ENCODE measurements around the gene TMCO4. TPM values are rescaled to one million over a fixed set of nuclear protein-coding genes. Genes with fewer than 3 reads are reported as not detected.
A peak's percentile ranks its signal among the peaks of the same experiment; 100 is the strongest.

TMCO4 gene
- total RNA-seq, 1 experiment from 2014 or later = 7.2 TPM

DNA sequence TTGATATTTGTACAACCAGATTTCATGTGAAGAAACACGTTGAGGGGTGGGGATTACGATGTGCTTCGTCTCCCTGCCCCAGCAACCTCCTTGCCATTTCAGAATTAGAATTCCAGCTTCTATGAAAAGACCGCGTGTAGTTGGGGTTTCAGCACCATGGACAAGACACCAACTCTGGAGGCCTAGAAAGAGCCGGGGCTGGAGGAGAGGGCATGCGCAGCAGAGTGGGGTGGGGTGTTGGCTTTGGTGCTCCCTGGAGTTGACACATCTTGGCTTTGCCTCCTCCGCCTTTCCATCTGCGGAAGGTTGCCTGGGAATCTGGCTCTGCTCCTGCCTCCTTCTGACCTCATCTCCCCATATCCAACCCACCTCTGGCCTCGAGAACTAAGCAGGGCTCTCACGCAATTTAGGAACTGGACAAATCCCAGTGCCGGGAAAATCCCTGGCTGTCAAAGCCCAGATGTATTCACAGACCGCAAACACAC is 123.2 kb downstream of the TMCO4 start (continued):
- TF ChIP-seq, protein P1, sequence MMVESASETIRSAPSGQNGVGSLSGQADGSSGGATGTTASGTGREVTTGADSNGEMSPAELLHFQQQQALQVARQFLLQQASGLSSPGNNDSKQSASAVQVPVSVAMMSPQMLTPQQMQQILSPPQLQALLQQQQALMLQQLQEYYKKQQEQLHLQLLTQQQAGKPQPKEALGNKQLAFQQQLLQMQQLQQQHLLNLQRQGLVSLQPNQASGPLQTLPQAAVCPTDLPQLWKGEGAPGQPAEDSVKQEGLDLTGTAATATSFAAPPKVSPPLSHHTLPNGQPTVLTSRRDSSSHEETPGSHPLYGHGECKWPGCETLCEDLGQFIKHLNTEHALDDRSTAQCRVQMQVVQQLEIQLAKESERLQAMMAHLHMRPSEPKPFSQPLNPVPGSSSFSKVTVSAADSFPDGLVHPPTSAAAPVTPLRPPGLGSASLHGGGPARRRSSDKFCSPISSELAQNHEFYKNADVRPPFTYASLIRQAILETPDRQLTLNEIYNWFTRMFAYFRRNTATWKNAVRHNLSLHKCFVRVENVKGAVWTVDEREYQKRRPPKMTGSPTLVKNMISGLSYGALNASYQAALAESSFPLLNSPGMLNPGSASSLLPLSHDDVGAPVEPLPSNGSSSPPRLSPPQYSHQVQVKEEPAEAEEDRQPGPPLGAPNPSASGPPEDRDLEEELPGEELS (CRISPR knock-in tag; IDR thresholded peaks at IDR 0.05) = peak; percentile 65; the same call in 1 of the 2 replicates
- no peak for TF ChIP-seq ZNF138 (CRISPR knock-in tag; conservative IDR thresholded peaks at IDR 0.05)
- TF ChIP-seq ZNF263 (CRISPR knock-in tag; IDR thresholded peaks at IDR 0.05; ENCODE audit: low read depth) = no peak
- TF ChIP-seq GRHL2 (CRISPR knock-in tag; IDR thresholded peaks at IDR 0.05; ENCODE audit: insufficient replicate concordance, severe bottlenecking) = no peak
- TF ChIP-seq, protein P2, sequence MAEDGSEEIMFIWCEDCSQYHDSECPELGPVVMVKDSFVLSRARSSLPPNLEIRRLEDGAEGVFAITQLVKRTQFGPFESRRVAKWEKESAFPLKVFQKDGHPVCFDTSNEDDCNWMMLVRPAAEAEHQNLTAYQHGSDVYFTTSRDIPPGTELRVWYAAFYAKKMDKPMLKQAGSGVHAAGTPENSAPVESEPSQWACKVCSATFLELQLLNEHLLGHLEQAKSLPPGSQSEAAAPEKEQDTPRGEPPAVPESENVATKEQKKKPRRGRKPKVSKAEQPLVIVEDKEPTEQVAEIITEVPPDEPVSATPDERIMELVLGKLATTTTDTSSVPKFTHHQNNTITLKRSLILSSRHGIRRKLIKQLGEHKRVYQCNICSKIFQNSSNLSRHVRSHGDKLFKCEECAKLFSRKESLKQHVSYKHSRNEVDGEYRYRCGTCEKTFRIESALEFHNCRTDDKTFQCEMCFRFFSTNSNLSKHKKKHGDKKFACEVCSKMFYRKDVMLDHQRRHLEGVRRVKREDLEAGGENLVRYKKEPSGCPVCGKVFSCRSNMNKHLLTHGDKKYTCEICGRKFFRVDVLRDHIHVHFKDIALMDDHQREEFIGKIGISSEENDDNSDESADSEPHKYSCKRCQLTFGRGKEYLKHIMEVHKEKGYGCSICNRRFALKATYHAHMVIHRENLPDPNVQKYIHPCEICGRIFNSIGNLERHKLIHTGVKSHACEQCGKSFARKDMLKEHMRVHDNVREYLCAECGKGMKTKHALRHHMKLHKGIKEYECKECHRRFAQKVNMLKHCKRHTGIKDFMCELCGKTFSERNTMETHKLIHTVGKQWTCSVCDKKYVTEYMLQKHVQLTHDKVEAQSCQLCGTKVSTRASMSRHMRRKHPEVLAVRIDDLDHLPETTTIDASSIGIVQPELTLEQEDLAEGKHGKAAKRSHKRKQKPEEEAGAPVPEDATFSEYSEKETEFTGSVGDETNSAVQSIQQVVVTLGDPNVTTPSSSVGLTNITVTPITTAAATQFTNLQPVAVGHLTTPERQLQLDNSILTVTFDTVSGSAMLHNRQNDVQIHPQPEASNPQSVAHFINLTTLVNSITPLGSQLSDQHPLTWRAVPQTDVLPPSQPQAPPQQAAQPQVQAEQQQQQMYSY (CRISPR knock-in tag; IDR thresholded peaks at IDR 0.05) = no peak
- no peak for TF ChIP-seq IRF2 (CRISPR knock-in tag; IDR thresholded peaks at IDR 0.05; ENCODE audit: borderline replicate concordance, low read depth)
- TF ChIP-seq GABPB1 (CRISPR knock-in tag; IDR thresholded peaks at IDR 0.05) = no peak
- TF ChIP-seq, protein P3, sequence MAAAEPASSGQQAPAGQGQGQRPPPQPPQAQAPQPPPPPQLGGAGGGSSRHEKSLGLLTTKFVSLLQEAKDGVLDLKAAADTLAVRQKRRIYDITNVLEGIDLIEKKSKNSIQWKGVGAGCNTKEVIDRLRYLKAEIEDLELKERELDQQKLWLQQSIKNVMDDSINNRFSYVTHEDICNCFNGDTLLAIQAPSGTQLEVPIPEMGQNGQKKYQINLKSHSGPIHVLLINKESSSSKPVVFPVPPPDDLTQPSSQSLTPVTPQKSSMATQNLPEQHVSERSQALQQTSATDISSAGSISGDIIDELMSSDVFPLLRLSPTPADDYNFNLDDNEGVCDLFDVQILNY (CRISPR knock-in tag; IDR thresholded peaks at IDR 0.05) = peak; percentile 34; the same call in 1 of the 2 replicates
- TF ChIP-seq, protein P4, sequence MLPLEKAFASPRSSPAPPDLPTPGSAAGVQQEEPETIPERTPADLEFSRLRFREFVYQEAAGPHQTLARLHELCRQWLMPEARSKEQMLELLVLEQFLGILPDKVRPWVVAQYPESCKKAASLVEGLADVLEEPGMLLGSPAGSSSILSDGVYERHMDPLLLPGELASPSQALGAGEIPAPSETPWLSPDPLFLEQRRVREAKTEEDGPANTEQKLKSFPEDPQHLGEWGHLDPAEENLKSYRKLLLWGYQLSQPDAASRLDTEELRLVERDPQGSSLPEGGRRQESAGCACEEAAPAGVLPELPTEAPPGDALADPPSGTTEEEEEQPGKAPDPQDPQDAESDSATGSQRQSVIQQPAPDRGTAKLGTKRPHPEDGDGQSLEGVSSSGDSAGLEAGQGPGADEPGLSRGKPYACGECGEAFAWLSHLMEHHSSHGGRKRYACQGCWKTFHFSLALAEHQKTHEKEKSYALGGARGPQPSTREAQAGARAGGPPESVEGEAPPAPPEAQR (CRISPR knock-in tag; IDR thresholded peaks at IDR 0.05) = no peak
- TF ChIP-seq, protein P5, sequence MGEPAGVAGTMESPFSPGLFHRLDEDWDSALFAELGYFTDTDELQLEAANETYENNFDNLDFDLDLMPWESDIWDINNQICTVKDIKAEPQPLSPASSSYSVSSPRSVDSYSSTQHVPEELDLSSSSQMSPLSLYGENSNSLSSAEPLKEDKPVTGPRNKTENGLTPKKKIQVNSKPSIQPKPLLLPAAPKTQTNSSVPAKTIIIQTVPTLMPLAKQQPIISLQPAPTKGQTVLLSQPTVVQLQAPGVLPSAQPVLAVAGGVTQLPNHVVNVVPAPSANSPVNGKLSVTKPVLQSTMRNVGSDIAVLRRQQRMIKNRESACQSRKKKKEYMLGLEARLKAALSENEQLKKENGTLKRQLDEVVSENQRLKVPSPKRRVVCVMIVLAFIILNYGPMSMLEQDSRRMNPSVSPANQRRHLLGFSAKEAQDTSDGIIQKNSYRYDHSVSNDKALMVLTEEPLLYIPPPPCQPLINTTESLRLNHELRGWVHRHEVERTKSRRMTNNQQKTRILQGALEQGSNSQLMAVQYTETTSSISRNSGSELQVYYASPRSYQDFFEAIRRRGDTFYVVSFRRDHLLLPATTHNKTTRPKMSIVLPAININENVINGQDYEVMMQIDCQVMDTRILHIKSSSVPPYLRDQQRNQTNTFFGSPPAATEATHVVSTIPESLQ (CRISPR knock-in tag; IDR thresholded peaks at IDR 0.05) = no peak
- TF ChIP-seq, protein P6, sequence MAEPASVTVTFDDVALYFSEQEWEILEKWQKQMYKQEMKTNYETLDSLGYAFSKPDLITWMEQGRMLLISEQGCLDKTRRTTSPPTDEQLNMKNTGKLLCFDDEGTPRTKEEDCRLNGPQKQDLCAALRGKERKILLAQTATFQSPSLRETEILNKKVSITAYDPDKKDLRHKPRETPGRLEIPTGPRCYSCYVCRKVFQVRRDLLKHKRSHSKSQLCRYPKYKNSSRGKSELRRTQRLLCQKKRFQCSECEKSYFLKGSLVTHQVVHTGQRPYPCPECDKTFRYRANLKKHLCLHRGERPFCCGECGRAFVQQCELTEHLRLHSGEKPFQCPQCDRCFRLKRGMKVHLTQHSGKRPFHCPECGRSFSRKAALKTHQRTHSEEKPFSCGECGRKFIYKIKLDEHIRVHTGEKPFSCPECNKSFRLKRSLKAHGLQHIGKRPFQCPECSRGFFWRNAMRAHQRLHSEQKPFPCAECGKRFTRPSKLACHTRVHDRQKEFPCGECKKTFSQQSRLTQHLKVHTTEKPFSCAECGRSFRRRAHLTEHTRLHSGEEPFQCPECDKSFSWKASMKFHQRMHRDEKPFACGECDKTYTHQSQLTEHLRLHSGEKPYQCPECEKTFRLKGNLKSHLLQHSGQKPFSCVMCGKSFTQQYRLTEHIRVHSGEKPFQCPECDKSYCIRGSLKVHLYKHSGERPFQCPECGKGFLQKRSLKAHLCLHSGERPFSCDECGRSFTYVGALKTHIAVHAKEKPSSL (CRISPR knock-in tag; conservative IDR thresholded peaks at IDR 0.05) = no peak

DNA sequence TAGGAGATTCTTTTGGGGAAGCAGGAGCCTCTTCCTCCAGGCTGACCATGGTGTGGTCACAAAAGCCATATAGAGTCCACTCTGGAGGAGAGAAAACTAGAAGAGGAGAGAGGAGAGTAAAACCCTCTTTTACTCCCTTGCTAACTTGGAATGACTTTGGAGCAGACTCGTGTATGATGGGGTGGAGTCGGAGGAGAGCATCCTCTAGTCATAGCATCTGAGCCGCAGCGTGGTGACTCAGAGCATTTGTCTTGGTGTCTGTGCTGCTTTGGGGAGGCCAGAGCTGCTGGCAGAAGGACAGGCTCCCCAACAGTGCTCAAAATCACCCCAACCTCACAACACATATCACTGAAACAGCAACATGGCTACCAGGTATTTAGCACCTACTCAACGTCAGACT is 123.9 kb downstream of the TMCO4 start:
- ATAC-seq (no peak), DNase-seq (ENCODE audit: low spot score) (no peak)
- ChIA-PET CTCF (interaction anchor here (1.0 to 5.1 kb wide), 4 partner anchors 15 to 206 kb away, joined by 3 to 37 read pairs (median 12); partner anchors contain the start of gene OTUD3), POLR2A (no interaction called here)
- Mint-ChIP-seq H3K4me3 (no peak overlapping the region), H3K9me3 (no peaks in the 10 kb centered on the region), H3K4me1 (no peaks in the 10 kb centered on the region), H3K36me3 (no peaks in the 10 kb centered on the region), H3K27me3 (ENCODE audit: low read depth) (peaks cover 22% of the 10 kb centered on the region), H3K27ac (no peak overlapping the region)
- TF ChIP-seq NR1H2 (CRISPR knock-in tag; IDR thresholded peaks at IDR 0.05) = no peak
- TF ChIP-seq, protein P7, sequence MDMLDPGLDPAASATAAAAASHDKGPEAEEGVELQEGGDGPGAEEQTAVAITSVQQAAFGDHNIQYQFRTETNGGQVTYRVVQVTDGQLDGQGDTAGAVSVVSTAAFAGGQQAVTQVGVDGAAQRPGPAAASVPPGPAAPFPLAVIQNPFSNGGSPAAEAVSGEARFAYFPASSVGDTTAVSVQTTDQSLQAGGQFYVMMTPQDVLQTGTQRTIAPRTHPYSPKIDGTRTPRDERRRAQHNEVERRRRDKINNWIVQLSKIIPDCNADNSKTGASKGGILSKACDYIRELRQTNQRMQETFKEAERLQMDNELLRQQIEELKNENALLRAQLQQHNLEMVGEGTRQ (CRISPR knock-in tag; IDR thresholded peaks at IDR 0.05) = no peak
- no peak for TF ChIP-seq NFATC4 (CRISPR knock-in tag; IDR thresholded peaks at IDR 0.05)
- no peak for TF ChIP-seq EMX1 (CRISPR knock-in tag; IDR thresholded peaks at IDR 0.05)
- TF ChIP-seq, protein P8, sequence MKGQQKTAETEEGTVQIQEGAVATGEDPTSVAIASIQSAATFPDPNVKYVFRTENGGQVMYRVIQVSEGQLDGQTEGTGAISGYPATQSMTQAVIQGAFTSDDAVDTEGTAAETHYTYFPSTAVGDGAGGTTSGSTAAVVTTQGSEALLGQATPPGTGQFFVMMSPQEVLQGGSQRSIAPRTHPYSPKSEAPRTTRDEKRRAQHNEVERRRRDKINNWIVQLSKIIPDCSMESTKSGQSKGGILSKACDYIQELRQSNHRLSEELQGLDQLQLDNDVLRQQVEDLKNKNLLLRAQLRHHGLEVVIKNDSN (CRISPR knock-in tag; IDR thresholded peaks at IDR 0.05) = no peak
- TF ChIP-seq, protein P5 (CRISPR knock-in tag; IDR thresholded peaks at IDR 0.05) = no peak
- no peak for TF ChIP-seq ZNF263 (CRISPR knock-in tag; IDR thresholded peaks at IDR 0.05; ENCODE audit: low read depth)
- no peak for TF ChIP-seq KAT7 (CRISPR knock-in tag; IDR thresholded peaks at IDR 0.05; ENCODE audit: borderline replicate concordance)
- TF ChIP-seq RORB (CRISPR knock-in tag; IDR thresholded peaks at IDR 0.05) = no peak
- TF ChIP-seq ZNF416 (CRISPR knock-in tag; IDR thresholded peaks at IDR 0.05) = no peak
